CD4-positive, alpha-beta T cell treated with Interferon alpha-2 for 1 hour (primary cell): ENCODE results near the gene FAF1.
"Not testable (repeated sequence)": the region's sequence is repeated elsewhere in the genome, so short reads cannot be mapped to it uniquely, and the experiment has no call there.

Experiments used
- DNase-seq, 2 donors: peaks; one replicate each; pipeline ENCODE4 v3.0.0-alpha.2; 2020 to 2022

FAF1 gene

GRCh38 chr1:50527987-50528320 lies 432.1 kb downstream of the FAF1 start:
- DNase-seq = not testable (repeated sequence)

GRCh38 chr1:50527249-50527986 lies 432.6 kb downstream of the FAF1 start:
- no peak for DNase-seq

GRCh38 chr1:50526431-50526830 lies 433.6 kb downstream of the FAF1 start:
- DNase-seq = no peak

GRCh38 chr1:50523548-50523947 lies 436.5 kb downstream of the FAF1 start:
- DNase-seq = no peak

GRCh38 chr1:50522691-50523342 lies 437.2 kb downstream of the FAF1 start:
- DNase-seq = no peak

- no peak for DNase-seq
These were observed 438.4 kb downstream of the FAF1 start for GRCh38 chr1:50521703-50522102.

GRCh38 chr1:50517488-50517887 lies 442.6 kb downstream of the FAF1 start:
- no peak for DNase-seq

GRCh38 chr1:50516056-50516455 lies 444.0 kb downstream of the FAF1 start:
- no peak for DNase-seq

- no peak for DNase-seq
These were observed 452.0 kb downstream of the FAF1 start for GRCh38 chr1:50508040-50508586.

GRCh38 chr1:50505427-50505826 lies 454.6 kb downstream of the FAF1 start:
- no peak for DNase-seq

- DNase-seq = no peak
These were observed 456.6 kb downstream of the FAF1 start for GRCh38 chr1:50503515-50503914.

GRCh38 chr1:50502147-50502546 lies 457.9 kb downstream of the FAF1 start:
- DNase-seq = no peak

GRCh38 chr1:50497007-50497406 lies 463.1 kb downstream of the FAF1 start:
- DNase-seq = no peak

GRCh38 chr1:50493710-50494109 lies 466.4 kb downstream of the FAF1 start:
- no peak for DNase-seq

GRCh38 chr1:50492142-50492541 lies 467.9 kb downstream of the FAF1 start:
- no peak for DNase-seq

GRCh38 chr1:50491142-50491541 lies 468.9 kb downstream of the FAF1 start:
- no peak for DNase-seq

GRCh38 chr1:50490640-50491039 lies 469.4 kb downstream of the FAF1 start:
- DNase-seq = no peak

- DNase-seq = no peak
These were observed 471.2 kb downstream of the FAF1 start for GRCh38 chr1:50488876-50489275.

- DNase-seq = no peak
These were observed 471.7 kb downstream of the FAF1 start for GRCh38 chr1:50488356-50488755.

GRCh38 chr1:50487725-50488124 lies 472.3 kb downstream of the FAF1 start:
- DNase-seq = no peak

- DNase-seq = no peak
These were observed 478.8 kb downstream of the FAF1 start for GRCh38 chr1:50481142-50481736.

GRCh38 chr1:50476800-50477199 lies 483.3 kb downstream of the FAF1 start:
- no peak for DNase-seq

- no peak for DNase-seq
These were observed 484.9 kb downstream of the FAF1 start for GRCh38 chr1:50474859-50475809.
